Measurements from ENCODE around the gene DRD3. TPM values are rescaled to one million over a fixed set of nuclear protein-coding genes. Genes with fewer than 3 reads are reported as not detected.

Gene DRD3
- total RNA-seq, 1 donor from 2014 or later, result not detected

- ATAC-seq, result peak; percentile 58 to 63
- H3K9me3 ChIP-seq, result no peaks in the 10 kb centered on the region
Measured at GRCh38 chr3:114122027-114122709, 56.7 kb downstream of the DRD3 start.

GRCh38 chr3:114120211-114120610 is 58.6 kb downstream of the DRD3 start:
- Histone ChIP-seq H3K27me3 (ENCODE audit: low read depth) (no peaks in the 10 kb centered on the region), H3K36me3 (no peaks in the 10 kb centered on the region), H3K27ac (no peak overlapping the region), H3K4me1 (peaks cover 15% of the 10 kb centered on the region), H3K9me3 (no peaks in the 10 kb centered on the region), H3K4me3 (no peak overlapping the region)
- intact Hi-C loops (cut with DNase I), result no loop called here
- no peak for ATAC-seq
- DNase-seq, result no peak
- no peak for TF ChIP-seq CTCF (IDR thresholded peaks at IDR 0.05)

More at GRCh38 chr3:114122027-114122709, 56.7 kb downstream of the DRD3 start:
- peaks cover 15% of the 10 kb centered on the region for H3K4me1 ChIP-seq
- H3K27ac ChIP-seq, result peak overlapping the region; percentile 39
- no peaks in the 10 kb centered on the region for H3K36me3 ChIP-seq
- DNase-seq, result no peak
- H3K27me3 ChIP-seq (ENCODE audit: low read depth), result no peaks in the 10 kb centered on the region
- intact Hi-C loops (cut with DNase I), result no loop called here
- H3K4me3 ChIP-seq, result no peak overlapping the region
- TF ChIP-seq CTCF (IDR thresholded peaks at IDR 0.05), result no peak

GRCh38 chr3:114119776-114120175 is 59.1 kb downstream of the DRD3 start:
- TF ChIP-seq CTCF (IDR thresholded peaks at IDR 0.05), result no peak
- H3K4me3 ChIP-seq, result no peak overlapping the region
- H3K9me3 ChIP-seq, result no peaks in the 10 kb centered on the region
- no peaks in the 10 kb centered on the region for H3K27me3 ChIP-seq (ENCODE audit: low read depth)
- no peak for ATAC-seq
- no peaks in the 10 kb centered on the region for H3K36me3 ChIP-seq
- H3K4me1 ChIP-seq, result peaks cover 15% of the 10 kb centered on the region
- intact Hi-C loops (cut with DNase I), result no loop called here
- DNase-seq, result no peak
- no peak overlapping the region for H3K27ac ChIP-seq

GRCh38 chr3:114115143-114115542 is 63.7 kb downstream of the DRD3 start:
- Histone ChIP-seq H3K9me3 (no peaks in the 10 kb centered on the region), H3K4me1 (peaks cover 10% of the 10 kb centered on the region), H3K27me3 (ENCODE audit: low read depth) (no peaks in the 10 kb centered on the region), H3K36me3 (no peaks in the 10 kb centered on the region), H3K27ac (no peak overlapping the region), H3K4me3 (no peak overlapping the region)
- DNase-seq (no peak), ATAC-seq (no peak)
- TF ChIP-seq CTCF (IDR thresholded peaks at IDR 0.05), result no peak
- intact Hi-C loops (cut with DNase I), result no loop called here

- Histone ChIP-seq H3K27ac (no peak overlapping the region), H3K4me3 (no peak overlapping the region), H3K27me3 (ENCODE audit: low read depth) (no peaks in the 10 kb centered on the region), H3K36me3 (no peaks in the 10 kb centered on the region), H3K4me1 (peaks cover 10% of the 10 kb centered on the region), H3K9me3 (no peaks in the 10 kb centered on the region)
- no peak for DNase-seq
- intact Hi-C loops (cut with DNase I), result no loop called here
- TF ChIP-seq CTCF (IDR thresholded peaks at IDR 0.05), result no peak
- ATAC-seq, result no peak
Measured at GRCh38 chr3:114114719-114115118, 64.1 kb downstream of the DRD3 start.

All from lower lobe of right lung (tissue), 2 donors.